GM21717 (cell line): ENCODE measurements around the gene TRIL.

ENCODE experiments used
- ATAC-seq: cut with Tn5 transposase; IDR thresholded peaks from one replicate; pipeline ENCODE4 v1.9.1; 2021; ENCODE audit warnings: mild to moderate bottlenecking, moderate library complexity; ENCODE audit not compliant: unreplicated experiment

TRIL gene

GRCh38 chr7:28983396-28984190, 25.5 kb upstream of the TRIL start:
- ATAC-seq = no peak

DNA sequence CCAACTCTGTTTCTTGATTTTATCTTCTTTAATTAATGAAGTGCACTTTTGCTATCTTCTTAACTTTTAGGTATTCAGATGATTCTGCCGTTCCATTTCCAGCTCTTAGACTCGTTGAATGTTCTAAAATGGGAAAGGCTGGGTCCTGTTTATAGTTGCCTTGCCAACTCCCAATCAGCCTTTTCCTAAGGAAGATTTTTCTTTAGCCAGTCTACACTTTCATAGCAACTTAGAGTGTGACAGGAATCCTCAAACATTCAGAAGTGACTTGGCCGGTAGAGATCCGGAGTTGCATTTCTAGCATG, 23.0 kb upstream of the TRIL start:
- no peak for ATAC-seq

GRCh38 chr7:28980451-28981160, 22.5 kb upstream of the TRIL start:
- no peak for ATAC-seq

- ATAC-seq = no peak
These were observed 21.6 kb upstream of the TRIL start for GRCh38 chr7:28979776-28980175.

- ATAC-seq = no peak
These were observed 19.8 kb upstream of the TRIL start for GRCh38 chr7:28977881-28978280.

DNA sequence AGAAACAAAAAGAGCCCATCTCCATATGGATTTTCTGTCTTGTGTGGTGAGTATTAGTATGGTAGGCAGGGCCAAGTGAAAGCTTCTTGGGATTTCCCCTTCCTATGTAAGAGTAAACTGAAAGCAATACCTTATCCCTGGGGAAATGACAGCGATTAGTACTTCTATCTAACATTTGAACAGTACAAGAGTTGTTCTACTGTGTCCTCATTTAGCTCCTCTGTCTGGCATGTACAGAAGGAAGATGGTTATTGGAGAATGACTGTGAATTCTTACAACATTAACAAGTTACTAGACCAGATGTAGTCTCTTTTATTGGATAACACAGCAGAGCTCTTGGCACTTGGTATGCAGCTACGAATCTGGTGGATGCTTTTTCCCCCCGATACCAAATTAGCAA, 17.9 kb upstream of the TRIL start:
- no peak for ATAC-seq

DNA sequence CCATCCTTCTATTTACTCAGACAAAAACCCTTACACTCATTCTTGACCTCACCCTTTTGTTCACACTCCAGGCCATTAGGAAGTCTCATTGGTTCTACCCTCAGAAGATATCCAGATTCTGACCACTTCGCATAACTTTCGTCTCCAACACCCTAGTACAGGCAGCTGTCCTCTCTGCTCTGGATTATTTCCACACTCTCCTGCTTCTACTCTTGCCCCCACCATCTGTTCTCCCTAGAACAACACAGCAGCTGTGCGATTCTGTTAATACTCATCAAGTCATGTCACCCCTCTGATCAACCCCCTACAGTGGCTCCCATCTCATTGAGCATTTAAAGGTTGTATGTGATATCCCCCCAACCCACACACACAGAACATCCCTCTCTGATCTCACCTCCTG, 15.5 kb upstream of the TRIL start:
- ATAC-seq = no peak

- ATAC-seq = no peak
These were observed 5.9 kb upstream of the TRIL start for GRCh38 chr7:28964056-28964455.

DNA sequence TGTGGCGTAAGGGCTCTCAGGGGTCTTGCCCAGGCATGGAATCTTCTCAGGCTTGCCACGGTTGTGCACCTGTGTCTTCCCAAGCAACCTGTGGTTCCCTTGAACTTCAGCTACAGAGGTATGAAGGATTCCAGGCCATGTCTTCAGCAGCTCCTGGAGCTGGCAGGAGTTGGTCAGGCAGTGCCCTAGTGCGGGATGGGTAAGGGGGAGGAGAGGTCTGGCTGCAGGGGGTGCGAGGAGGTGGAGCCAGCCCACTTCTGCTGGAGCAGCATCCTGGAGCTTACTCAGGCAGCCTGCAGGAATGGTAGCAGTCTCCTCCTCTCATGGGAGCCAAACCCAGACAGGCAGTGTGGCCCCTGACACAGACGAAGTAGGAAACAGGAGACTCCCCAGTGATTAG, 3.8 kb upstream of the TRIL start:
- ATAC-seq = no peak

DNA sequence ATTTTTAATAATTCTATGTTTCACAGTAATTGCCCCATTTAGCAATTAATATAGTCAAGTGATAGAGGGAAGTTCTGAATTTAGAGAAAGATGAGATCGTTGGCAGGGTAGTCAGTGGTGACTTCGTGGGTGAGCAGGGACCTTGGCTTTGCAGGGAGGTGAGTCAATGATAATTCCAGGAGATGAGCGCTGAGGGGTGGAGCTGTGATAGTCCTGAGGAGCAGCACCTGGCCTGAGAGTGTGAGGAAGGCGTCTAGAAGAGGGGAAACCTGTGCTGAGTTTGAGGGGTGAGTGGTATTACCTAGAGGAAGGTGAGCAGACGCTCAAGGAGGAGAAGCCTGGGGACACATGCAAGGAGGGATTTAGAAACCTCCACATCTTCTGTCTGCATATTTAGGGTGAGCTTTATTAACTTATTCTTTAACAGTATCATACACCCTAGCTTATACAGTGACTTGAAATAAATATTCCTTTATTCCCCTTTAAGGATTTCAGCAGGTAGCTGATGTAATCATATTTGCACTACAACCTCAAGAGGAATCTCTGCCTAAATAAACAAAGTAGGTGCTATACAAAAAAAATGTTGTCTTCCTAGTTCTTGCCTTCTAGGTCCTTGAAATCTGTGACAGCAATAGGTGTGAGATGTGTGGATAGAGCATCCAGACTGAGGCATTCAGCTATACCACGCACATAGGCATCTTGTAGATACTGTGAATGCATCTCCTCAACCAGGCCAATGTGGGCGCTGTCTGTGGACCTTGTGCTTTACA, 2.1 kb upstream of the TRIL start:
- no peak for ATAC-seq

DNA sequence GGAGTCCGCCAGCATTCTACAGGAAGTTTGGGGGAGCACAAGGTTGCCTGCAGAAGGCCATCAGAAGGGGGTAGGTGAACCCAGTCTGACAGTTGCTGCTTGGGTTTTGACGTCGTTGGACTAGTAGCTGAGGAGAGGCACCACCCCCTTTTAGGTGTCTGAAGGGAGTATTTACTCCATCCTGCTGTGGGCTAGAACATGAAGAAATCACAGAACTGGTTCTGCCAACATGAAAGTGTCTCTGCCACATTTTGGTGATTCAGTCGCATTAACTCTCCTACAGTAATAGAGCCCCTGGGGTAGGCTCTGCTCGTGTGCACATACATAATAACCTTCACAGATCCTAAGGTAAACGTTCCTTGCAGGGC, 834 bp upstream of the TRIL start:
- ATAC-seq = no peak

- ATAC-seq = no peak
These were observed 337 bp downstream of the TRIL start for GRCh38 chr7:28957751-28958234.

- no peak for ATAC-seq
These were observed 923 bp downstream of the TRIL start for GRCh38 chr7:28957064-28957750.

GRCh38 chr7:28956608-28957063, 1.5 kb downstream of the TRIL start:
- ATAC-seq = no peak

DNA sequence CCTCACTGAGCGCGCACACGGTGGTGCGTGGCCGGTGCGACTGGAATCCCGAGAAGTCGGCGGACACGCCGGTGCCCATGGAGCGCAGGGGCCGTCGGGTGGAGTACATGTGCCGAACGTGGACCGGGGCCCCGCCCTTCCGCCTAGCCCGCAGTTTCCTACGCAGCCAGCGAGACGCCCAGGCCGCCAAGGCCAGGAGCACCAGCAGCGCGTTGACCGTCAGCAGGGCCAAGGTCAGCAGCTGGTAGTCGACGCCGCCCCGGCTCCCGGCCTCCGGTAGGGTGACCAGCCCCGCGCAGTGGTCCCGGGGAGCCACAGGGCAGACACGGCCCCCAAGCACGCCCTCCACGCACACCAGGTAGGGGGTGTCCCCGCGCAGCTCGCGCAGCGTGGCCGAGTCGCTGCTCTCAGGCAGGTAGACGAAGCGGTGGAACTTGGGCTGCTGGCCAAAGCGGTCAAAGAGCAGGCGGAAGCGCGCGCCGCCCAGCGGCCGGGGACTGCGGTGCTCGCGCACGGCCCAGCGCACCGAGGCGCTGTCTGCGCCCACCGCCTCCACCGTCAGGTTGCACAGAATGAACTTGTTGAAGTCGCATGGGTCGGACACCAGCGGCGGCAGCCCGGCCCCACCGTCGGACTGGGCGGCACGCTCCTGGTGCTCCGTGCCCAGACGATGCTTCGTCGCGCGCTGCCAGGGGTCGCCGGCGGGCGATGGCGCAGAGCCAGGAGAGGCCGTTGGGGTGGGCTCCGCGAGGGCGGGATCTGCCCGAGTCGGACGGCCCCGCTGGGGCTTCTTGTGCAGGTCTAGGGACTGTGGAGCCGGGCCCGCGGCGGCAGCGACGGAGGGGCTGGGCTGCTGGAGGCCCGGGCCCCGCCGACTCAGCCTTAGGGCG, 2.2 kb downstream of the TRIL start:
- ATAC-seq = no peak

GRCh38 chr7:28955356-28955717, 2.8 kb downstream of the TRIL start:
- ATAC-seq = no peak

- no peak for ATAC-seq
These were observed 3.2 kb downstream of the TRIL start for GRCh38 chr7:28954946-28955345.

- ATAC-seq = no peak
These were observed 3.7 kb downstream of the TRIL start for GRCh38 chr7:28954471-28954870.

DNA sequence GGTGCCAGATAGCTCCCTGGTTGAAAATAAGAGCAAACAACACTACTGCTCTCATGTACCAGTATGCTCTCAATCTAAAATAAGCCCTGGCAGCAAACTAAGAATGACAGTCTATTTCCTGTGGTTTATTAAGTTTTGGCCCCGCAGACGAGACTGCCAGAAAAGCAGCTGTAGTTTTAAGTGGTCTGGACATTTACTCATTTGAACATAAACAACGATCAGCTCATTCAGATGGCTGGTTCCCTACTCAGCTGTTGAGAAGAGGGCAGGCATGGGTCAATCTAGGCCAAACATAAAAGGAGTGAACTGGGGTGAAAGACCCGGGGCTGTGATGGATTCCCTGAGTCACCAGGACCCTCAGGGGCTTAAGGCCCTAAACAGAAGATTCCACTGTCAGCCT, 4.5 kb downstream of the TRIL start:
- no peak for ATAC-seq

DNA sequence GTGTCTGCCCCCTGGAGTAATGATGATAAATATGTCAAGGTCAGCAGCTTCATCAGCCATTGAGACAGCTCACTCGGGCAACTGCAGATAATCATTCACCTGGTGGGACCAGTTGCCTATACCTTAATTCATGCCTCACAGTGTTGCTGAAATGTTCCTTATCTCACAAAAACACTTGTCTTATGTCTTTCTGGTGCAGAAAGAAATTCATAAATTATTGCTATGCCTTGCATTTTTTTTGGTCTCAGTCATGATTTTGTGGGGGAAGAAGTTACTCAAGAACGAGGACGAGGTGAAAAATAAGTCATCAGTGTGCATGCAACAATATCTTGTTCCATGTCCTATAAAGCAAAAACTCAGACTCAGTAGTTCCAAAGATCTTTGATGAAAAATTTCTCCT, 16.0 kb downstream of the TRIL start:
- ATAC-seq = no peak
